AG04449 (cell line): ENCODE results near the gene GALM.
"Not testable (repeated sequence)": the region's sequence is repeated elsewhere in the genome, so short reads cannot be mapped to it uniquely, and the experiment has no call there.

ENCODE experiments used
- CTCF ChIA-PET: fragments of 350-600 bp; formaldehyde crosslinking; extraction: SDS; loops from one replicate; lab custom pipeline; 2021; ENCODE audit warnings: antibody characterized with exemption; lab: Yijun Ruan, JAX
- POLR2A ChIA-PET: fragments of 400-600, 350-600 bp; formaldehyde crosslinking; extraction: SDS; loops from one replicate; lab custom pipeline; 2020; ENCODE audit warnings: antibody characterized with exemption, inconsistent platforms; lab: Yijun Ruan, JAX
- DNase-seq: peaks from one replicate; pipeline ENCODE4 v3.0.0-alpha.2; 2010; ENCODE audit warnings: low read depth, low spot score
- H3K4me3 ChIP-seq: 2 replicates; pipeline ENCODE4 v1.5.1; 2011; ENCODE audit warnings: low read depth, mild to moderate bottlenecking, control low read depth, low read length
- TF ChIP-seq, protein P1 (sequence below): IDR thresholded peaks from one replicate; pipeline ENCODE4 v1.5.1; 2011; ENCODE audit warnings: mild to moderate bottlenecking, moderate library complexity, low read length, control low read depth, inconsistent platforms; ENCODE audit not compliant: insufficient read depth; ENCODE audit errors: missing control alignments

GALM gene

DNA sequence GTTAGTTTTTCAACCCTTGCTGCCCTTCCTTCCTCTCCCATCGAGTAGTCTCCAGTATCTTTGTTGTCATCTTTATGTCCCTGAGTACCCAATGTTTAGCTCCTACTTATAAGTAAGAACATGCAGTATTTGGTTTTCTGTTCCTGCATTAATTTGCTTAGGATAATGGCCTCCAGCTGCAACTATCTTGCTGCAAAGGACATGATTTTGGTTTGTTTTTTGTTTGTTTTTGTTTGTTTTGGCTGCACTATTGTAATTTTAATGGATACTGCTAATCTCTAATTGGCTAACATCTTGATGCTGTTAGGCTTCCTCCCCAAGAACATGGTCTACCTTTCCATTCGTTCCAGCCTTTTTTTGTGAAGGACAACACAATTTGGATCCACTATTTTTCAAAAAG, 32.0 kb upstream of the GALM start:
- TF ChIP-seq, protein P1, sequence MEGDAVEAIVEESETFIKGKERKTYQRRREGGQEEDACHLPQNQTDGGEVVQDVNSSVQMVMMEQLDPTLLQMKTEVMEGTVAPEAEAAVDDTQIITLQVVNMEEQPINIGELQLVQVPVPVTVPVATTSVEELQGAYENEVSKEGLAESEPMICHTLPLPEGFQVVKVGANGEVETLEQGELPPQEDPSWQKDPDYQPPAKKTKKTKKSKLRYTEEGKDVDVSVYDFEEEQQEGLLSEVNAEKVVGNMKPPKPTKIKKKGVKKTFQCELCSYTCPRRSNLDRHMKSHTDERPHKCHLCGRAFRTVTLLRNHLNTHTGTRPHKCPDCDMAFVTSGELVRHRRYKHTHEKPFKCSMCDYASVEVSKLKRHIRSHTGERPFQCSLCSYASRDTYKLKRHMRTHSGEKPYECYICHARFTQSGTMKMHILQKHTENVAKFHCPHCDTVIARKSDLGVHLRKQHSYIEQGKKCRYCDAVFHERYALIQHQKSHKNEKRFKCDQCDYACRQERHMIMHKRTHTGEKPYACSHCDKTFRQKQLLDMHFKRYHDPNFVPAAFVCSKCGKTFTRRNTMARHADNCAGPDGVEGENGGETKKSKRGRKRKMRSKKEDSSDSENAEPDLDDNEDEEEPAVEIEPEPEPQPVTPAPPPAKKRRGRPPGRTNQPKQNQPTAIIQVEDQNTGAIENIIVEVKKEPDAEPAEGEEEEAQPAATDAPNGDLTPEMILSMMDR: no peak
- POLR2A ChIA-PET: no interaction called here
- CTCF ChIA-PET: interaction anchor here (1.4 kb wide), 1 partner anchor 8 kb away, joined by 4 read pairs; no protein-coding TSS in a partner anchor
- H3K4me3 ChIP-seq: no peak overlapping the region
- no peak for DNase-seq

DNA sequence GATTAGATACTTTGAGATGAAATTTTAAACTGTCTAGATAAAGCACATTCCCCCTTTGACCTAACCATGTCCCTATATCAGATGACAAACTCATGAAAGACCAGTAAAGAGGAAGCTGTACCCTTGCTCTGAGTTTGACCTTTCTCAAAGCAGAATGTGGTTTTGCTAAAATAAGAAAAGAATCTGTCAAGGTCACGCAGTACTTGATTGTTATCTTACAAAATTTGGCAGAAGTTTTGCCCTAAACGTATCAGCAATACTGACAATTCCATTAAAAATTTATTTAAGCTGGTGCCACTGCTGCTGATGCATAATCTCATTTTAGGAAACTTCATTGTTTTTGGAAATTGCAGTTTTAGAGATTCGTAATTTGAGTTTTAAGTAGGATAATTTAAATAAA, 31.2 kb upstream of the GALM start:
- H3K4me3 ChIP-seq: no peak overlapping the region
- DNase-seq: no peak
- ChIA-PET CTCF (interaction anchor here (1.4 kb wide), 1 partner anchor 9 kb away, joined by 4 read pairs; no protein-coding TSS in a partner anchor), POLR2A (no interaction called here)
- TF ChIP-seq, protein P1: no peak

DNA sequence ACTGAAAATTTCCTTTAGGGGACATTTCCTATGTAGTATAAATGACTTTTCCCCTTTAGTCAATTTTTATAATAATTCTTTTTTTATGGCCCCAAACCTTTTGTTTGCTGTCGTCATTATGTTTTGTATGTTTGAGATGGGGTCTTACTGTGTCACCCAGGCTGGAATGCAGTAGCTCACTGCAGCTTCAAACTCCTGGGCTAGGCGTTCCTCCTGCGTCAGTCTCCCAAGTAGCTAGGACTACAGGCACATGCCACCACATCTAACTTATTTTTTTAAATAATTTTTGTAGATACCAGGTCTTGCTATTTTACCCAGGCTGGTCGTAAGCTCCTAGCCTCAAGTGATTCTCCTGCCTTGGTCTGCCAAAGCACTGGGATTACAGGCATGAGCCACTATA, 30.8 kb upstream of the GALM start:
- ChIA-PET POLR2A (no interaction called here), CTCF (interaction anchor here (1.4 kb wide), 1 partner anchor 9 kb away, joined by 4 read pairs; no protein-coding TSS in a partner anchor)
- TF ChIP-seq, protein P1: no peak
- H3K4me3 ChIP-seq: no peak overlapping the region
- DNase-seq: no peak

DNA sequence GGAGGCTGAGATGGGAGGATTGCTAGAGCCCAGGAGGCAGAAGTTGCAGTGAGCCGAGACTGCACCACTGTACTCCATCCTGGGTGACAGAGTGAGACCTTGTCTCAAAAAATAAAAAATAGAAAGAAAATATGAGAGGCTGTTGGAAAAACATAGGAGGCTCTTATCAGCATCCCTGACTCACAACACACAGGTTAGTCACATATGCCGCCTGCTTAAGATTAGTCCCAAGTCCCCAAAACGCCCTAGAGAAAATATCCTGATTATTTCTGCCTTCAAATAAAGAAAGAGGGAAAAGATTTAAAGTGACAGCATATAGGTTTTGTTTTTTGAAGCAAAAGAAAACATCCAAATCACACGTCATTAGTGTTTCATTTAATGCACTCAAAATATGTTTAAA, 29.8 kb upstream of the GALM start:
- ChIA-PET CTCF (no interaction called here), POLR2A (no interaction called here)
- no peak overlapping the region for H3K4me3 ChIP-seq
- TF ChIP-seq, protein P1: no peak
- DNase-seq: no peak

DNA sequence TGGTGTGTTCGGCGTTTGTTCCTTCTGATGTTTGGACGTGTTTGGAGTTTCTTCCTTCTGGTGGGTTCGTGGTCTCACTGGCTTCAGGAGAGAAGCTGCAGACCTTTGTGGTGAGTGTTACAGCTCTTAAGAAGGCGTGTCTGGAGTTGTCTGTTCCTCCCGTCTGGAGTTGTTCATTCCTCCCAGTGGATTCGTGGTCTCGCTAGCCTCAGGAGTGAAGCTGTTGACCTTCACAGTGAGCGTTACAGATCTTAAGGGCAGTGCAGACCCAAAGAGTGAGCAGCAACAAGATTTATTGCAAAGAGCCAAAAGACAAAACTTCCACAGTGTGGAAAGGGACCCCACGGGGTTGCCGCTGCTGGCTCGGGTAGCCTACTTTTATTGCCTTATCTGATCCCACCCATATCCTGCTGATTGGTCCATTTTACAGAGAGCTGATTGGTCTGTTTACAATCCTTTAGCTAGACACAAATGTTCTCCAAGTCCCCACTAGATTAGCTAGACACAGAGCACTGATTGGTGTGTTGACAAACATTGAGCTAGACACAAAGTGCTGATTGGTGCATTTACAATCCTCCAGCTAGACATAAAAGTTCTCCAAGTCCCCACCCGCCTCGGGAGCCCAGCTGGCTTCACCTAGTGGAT, 23.4 kb upstream of the GALM start:
- DNase-seq, CTCF ChIA-PET: not testable (repeated sequence)

DNA sequence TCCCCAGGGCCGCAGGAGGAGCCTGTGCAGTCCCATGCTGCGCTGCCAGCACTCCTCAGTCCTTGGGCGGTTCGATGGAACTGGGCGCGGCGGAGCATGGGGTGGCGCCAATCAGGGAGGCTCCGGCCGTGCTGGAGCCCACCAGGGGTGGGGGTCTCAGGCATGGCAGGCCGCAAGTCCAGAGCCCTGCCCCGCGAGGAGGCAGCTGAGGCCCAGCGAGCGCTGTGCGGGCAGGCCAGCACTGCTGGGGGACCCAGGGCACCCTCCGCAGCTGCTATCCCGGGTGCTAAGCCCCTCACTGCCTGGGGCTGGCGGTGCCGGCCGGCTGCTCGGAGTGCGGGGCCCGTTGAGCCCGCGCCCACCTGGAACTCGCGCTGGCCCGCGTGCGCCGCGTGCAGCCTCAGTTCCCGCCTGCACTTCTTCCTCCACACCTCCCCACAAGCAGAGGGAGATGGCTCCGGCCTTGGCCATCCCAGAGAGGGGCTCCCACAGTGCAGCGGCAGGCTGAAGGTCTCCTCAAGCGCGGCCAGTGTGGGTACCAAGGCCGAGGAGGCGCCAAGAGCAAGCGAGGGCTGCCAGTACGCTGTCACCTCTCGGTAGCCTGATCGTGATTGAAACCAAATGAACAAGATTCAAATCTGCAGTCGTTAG, 22.8 kb upstream of the GALM start:
- no peak overlapping the region for H3K4me3 ChIP-seq
- ChIA-PET POLR2A (no interaction called here), CTCF (no interaction called here)
- TF ChIP-seq, protein P1: no peak
- no peak for DNase-seq

More for the DNA sequence above, 23.4 kb upstream of the GALM start:
- POLR2A ChIA-PET, H3K4me3 ChIP-seq: not testable (repeated sequence)

DNA sequence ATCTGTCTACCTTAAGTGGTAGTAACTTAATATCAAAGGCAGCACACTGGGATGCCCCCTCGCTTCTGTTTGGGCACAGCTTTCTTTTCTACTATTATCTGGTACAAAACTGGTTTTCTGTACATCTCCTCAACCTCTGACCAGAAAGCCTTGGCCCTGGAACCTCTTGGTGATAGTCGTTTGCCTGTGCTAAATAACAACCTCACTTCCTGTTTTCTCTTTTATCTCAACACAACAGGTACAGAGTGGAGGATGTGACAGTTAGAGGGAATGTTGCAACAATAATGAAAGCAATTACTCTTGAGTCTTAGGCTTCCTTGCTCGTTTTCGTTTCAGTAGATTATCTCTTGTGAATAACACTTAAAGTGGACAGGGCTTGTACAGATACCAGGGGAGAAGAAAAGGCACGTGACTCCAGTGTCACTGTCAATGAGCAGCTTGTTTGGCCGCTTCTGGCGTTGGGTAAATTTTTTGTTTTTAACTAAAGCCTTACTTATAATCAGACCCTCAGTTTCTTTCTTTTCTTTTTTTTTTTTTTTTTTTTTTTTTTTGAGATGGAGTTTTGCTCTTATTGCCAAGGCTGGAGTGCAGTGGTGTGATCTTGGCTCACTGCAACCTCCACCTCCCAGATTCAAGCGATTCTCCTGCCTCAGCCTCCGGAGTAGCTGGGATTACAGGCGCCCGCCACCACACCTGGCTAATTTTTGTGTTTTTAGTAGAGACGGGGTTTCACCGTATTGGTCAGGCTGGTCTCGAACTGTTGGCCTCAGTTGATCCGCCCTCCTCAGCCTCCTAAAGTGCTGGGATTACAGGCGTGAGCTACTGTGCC, 22.0 kb upstream of the GALM start:
- DNase-seq, H3K4me3 ChIP-seq, POLR2A ChIA-PET, CTCF ChIA-PET: not testable (repeated sequence)
